Loucy (cell line): Measurements from ENCODE around the gene CENPA.

ENCODE experiments used
- H2AFZ ChIP-seq: fragments of 200-600 bp; sonication (generic); 2 replicates; pipeline ENCODE4 v1.6.0; 2016; ENCODE audit warnings: antibody characterized with exemption, mild to moderate bottlenecking, low read length, moderate library complexity
- H3F3A ChIP-seq: fragments of 200-600 bp; 2 replicates; pipeline ENCODE4 v1.6.0; 2016; ENCODE audit warnings: antibody characterized with exemption, low read depth, mild to moderate bottlenecking
- H3K27me3 ChIP-seq: fragments of 200-600 bp; sonication (generic); 2 replicates; pipeline ENCODE4 v1.6.1; 2014; ENCODE audit warnings: low read length, mild to moderate bottlenecking; ENCODE audit not compliant: insufficient read depth, poor library complexity, severe bottlenecking
- H3K36me3 ChIP-seq: fragments of 200-600 bp; sonication (generic); 2 replicates; pipeline ENCODE4 v1.6.1; 2016; ENCODE audit warnings: low read length; ENCODE audit not compliant: insufficient read depth
- H3K4me1 ChIP-seq: fragments of 200-600 bp; sonication (generic); 2 replicates; pipeline ENCODE4 v1.5.1; 2014; ENCODE audit warnings: low read length, mild to moderate bottlenecking; ENCODE audit not compliant: insufficient read depth, poor library complexity, severe bottlenecking
- H3K4me2 ChIP-seq: fragments of 200-600 bp; sonication (generic); 2 replicates; pipeline ENCODE4 v1.6.0; 2014; ENCODE audit warnings: antibody characterized with exemption, low read length, low read depth, mild to moderate bottlenecking; ENCODE audit not compliant: poor library complexity, severe bottlenecking
- H3K4me3 ChIP-seq: fragments of 200-600 bp; sonication (generic); 2 replicates; pipeline ENCODE4 v1.5.1; 2014; ENCODE audit warnings: low read length, mild to moderate bottlenecking, mixed read lengths; ENCODE audit not compliant: poor library complexity, severe bottlenecking
- H3K79me2 ChIP-seq: fragments of 200-600 bp; sonication (generic); 2 replicates; pipeline ENCODE4 v1.6.1; 2014; ENCODE audit warnings: low read length; ENCODE audit not compliant: insufficient read depth
- H3K9ac ChIP-seq: fragments of 200-600 bp; sonication (generic); 2 replicates; pipeline ENCODE4 v1.6.0; 2014; ENCODE audit warnings: mild to moderate bottlenecking, low read depth, low read length, moderate library complexity; ENCODE audit not compliant: poor library complexity, severe bottlenecking
- H3K9me2 ChIP-seq: fragments of 200-600 bp; sonication (generic); replicated peaks from 2 replicates; pipeline ENCODE4 v1.6.1; 2016; ENCODE audit warnings: low read depth, low read length, mixed read lengths
- H3K9me3 ChIP-seq: fragments of 200-600 bp; sonication (generic); 2 replicates; pipeline ENCODE4 v1.6.1; 2014; ENCODE audit warnings: mild to moderate bottlenecking, antibody characterized with exemption, low read length, low read depth; ENCODE audit not compliant: insufficient read depth
- H4K20me1 ChIP-seq: fragments of 200-600 bp; sonication (generic); 2 replicates; pipeline ENCODE4 v1.6.0; 2014; ENCODE audit warnings: antibody characterized with exemption, low read length, mild to moderate bottlenecking; ENCODE audit not compliant: insufficient read depth, poor library complexity, severe bottlenecking
- CTCF ChIP-seq: fragments of 200-600 bp; sonication (generic); conservative IDR thresholded peaks from 2 replicates; pipeline ENCODE4 v1.5.1; 2014; ENCODE audit warnings: mild to moderate bottlenecking, antibody characterized with exemption, low read length
- EZH2phosphoT487 ChIP-seq: fragments of 200-600 bp; IDR thresholded peaks from 2 replicates; pipeline ENCODE4 v1.6.1; 2018; ENCODE audit warnings: antibody characterized with exemption, mild to moderate bottlenecking, moderate library complexity, borderline replicate concordance

The CENPA gene

GRCh38 chr2:26742048-26742770 is 43.6 kb upstream of the CENPA start:
- H3K9me3 ChIP-seq: no peaks in the 10 kb centered on the region
- no peaks in the 10 kb centered on the region for H3K36me3 ChIP-seq
- TF ChIP-seq EZH2phosphoT487 (no peak), CTCF (no peak)
- H3K27me3 ChIP-seq: no peaks in the 10 kb centered on the region
- H3K4me3 ChIP-seq: no peak overlapping the region
- no peaks in the 10 kb centered on the region for H4K20me1 ChIP-seq
- peaks cover 16% of the 10 kb centered on the region for H3K4me1 ChIP-seq
- H2AFZ ChIP-seq: no peak overlapping the region
- H3K79me2 ChIP-seq: no peaks in the 10 kb centered on the region
- H3F3A ChIP-seq: no peaks in the 10 kb centered on the region
- no peak overlapping the region for H3K9ac ChIP-seq
- no peak overlapping the region for H3K4me2 ChIP-seq
- H3K9me2 ChIP-seq: no peaks in the 10 kb centered on the region

GRCh38 chr2:26743852-26744251 is 42.0 kb upstream of the CENPA start:
- Histone ChIP-seq H3K4me1 (peaks cover 16% of the 10 kb centered on the region), H3F3A (no peaks in the 10 kb centered on the region), H3K4me3 (no peak overlapping the region), H3K9me3 (no peaks in the 10 kb centered on the region), H4K20me1 (no peaks in the 10 kb centered on the region), H3K27me3 (no peaks in the 10 kb centered on the region), H3K36me3 (no peaks in the 10 kb centered on the region), H3K79me2 (no peaks in the 10 kb centered on the region), H2AFZ (no peak overlapping the region), H3K9me2 (no peaks in the 10 kb centered on the region), H3K9ac (no peak overlapping the region), H3K4me2 (no peak overlapping the region)
- TF ChIP-seq CTCF: no peak
- TF ChIP-seq EZH2phosphoT487: no peak

DNA sequence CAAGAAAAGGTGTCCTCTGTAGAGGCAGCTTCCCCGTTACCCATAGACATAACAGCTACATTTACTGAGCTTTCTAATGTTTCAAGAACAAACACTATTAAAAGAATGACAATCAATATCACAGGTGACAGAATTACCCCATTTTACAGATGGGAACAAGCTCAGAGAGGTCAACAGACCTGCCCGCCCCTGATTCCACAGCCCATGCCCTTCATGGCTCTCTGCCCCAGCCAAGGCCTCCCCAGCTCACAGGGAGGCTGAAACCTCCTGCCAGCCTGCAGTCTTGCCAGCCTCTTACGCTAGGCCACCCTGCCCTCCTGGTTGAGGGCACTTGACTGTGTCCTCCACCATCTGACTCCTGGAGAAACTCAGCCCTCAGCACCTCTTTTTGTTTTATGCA is 40.9 kb upstream of the CENPA start:
- H3K79me2 ChIP-seq: no peaks in the 10 kb centered on the region
- no peak overlapping the region for H2AFZ ChIP-seq
- no peaks in the 10 kb centered on the region for H3K9me2 ChIP-seq
- no peaks in the 10 kb centered on the region for H3F3A ChIP-seq
- H3K4me3 ChIP-seq: no peak overlapping the region
- H3K36me3 ChIP-seq: no peaks in the 10 kb centered on the region
- no peaks in the 10 kb centered on the region for H3K27me3 ChIP-seq
- H3K9me3 ChIP-seq: no peaks in the 10 kb centered on the region
- no peaks in the 10 kb centered on the region for H4K20me1 ChIP-seq
- H3K9ac ChIP-seq: no peak overlapping the region
- peaks cover 16% of the 10 kb centered on the region for H3K4me1 ChIP-seq
- no peak for TF ChIP-seq CTCF
- TF ChIP-seq EZH2phosphoT487: no peak
- no peak overlapping the region for H3K4me2 ChIP-seq
